Activated T-cell treated with anti-CD3 and anti-CD28 coated beads for 1 hour (primary cell): Measurements from ENCODE around the gene SLCO1C1.
"Not testable (repeated sequence)": the region's sequence is repeated elsewhere in the genome, so short reads cannot be mapped to it uniquely, and the experiment has no call there.

Experiments used
- DNase-seq: peaks from one replicate; pipeline ENCODE4 v3.0.0-alpha.2; 2020; ENCODE audit warnings: low read depth

Gene SLCO1C1

GRCh38 chr12:20695232-20695631 is at the start of gene SLCO1C1:
TSS of gene SLCO1C1 (plus strand) at chr12:20695332. CDS start at chr12:20699577, 4,245 bp downstream.
- DNase-seq, result no peak

GRCh38 chr12:20646239-20646827 is 48.8 kb upstream of the SLCO1C1 start:
- DNase-seq, result no peak

GRCh38 chr12:20653871-20654270 is 41.3 kb upstream of the SLCO1C1 start:
- DNase-seq, result no peak

- DNase-seq, result no peak
Observed at GRCh38 chr12:20656600-20656999, 38.5 kb upstream of the SLCO1C1 start.

- DNase-seq, result no peak
Observed at GRCh38 chr12:20657496-20657895, 37.6 kb upstream of the SLCO1C1 start.

- DNase-seq, result no peak
Observed at GRCh38 chr12:20681334-20681733, 13.8 kb upstream of the SLCO1C1 start.

- no peak for DNase-seq
Observed at GRCh38 chr12:20696181-20696905, 1.2 kb downstream of the SLCO1C1 start.

GRCh38 chr12:20701106-20701505 is 6.0 kb downstream of the SLCO1C1 start:
- DNase-seq, result no peak

- no peak for DNase-seq
Observed at GRCh38 chr12:20704860-20705259, 9.7 kb downstream of the SLCO1C1 start.

- DNase-seq, result no peak
Observed at GRCh38 chr12:20711846-20712245, 16.7 kb downstream of the SLCO1C1 start.

- no peak for DNase-seq
Observed at GRCh38 chr12:20716037-20716436, 20.9 kb downstream of the SLCO1C1 start.

- DNase-seq, result no peak
Observed at GRCh38 chr12:20716985-20717384, 21.9 kb downstream of the SLCO1C1 start.

- DNase-seq, result no peak
Observed at GRCh38 chr12:20718294-20718693, 23.2 kb downstream of the SLCO1C1 start.

- no peak for DNase-seq
Observed at GRCh38 chr12:20722142-20722541, 27.0 kb downstream of the SLCO1C1 start.

- no peak for DNase-seq
Observed at GRCh38 chr12:20731274-20731673, 36.1 kb downstream of the SLCO1C1 start.

GRCh38 chr12:20740972-20741371 is 45.8 kb downstream of the SLCO1C1 start:
- no peak for DNase-seq

- DNase-seq, result no peak
Observed at GRCh38 chr12:20748198-20748597, 53.1 kb downstream of the SLCO1C1 start.

GRCh38 chr12:20751046-20751445 is 55.9 kb downstream of the SLCO1C1 start:
- no peak for DNase-seq

GRCh38 chr12:20777420-20777819 is 82.3 kb downstream of the SLCO1C1 start:
- DNase-seq, result no peak

GRCh38 chr12:20778969-20779368 is 83.8 kb downstream of the SLCO1C1 start:
- no peak for DNase-seq

GRCh38 chr12:20779971-20780370 is 84.8 kb downstream of the SLCO1C1 start:
- not testable (repeated sequence) for DNase-seq

- not testable (repeated sequence) for DNase-seq
Observed at GRCh38 chr12:20783796-20784357, 88.7 kb downstream of the SLCO1C1 start.

GRCh38 chr12:20792971-20793370 is 97.8 kb downstream of the SLCO1C1 start:
- DNase-seq, result no peak
